HuH-7 (cell line): Measurements from ENCODE around the gene PLAU.
"Not testable (repeated sequence)": the region's sequence is repeated elsewhere in the genome, so short reads cannot be mapped to it uniquely, and the experiment has no call there.

Experiments
- DNase-seq: peaks from one replicate; pipeline ENCODE4 v3.0.0; 2011; ENCODE audit warnings: low spot score

Gene PLAU

DNA sequence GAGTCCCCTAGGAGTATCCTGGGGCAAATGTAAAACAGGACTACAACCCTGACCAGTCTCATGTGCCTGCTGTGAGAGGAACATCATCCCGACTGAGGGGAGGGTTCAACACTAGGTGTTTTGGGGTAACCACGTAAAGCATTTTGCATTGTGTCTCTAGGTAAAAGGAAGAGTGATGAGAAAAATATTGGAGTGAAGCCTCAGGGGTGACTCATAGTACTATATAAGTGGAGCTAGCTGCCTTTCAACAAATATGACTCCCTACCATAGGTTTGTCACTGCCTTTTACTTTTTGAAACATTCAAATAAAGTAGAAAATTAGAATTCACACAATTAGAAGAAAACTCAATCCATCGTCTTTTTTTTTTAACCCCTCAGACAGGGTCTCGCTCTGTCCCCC, 34.0 kb upstream of the PLAU start:
- DNase-seq, result no peak

DNA sequence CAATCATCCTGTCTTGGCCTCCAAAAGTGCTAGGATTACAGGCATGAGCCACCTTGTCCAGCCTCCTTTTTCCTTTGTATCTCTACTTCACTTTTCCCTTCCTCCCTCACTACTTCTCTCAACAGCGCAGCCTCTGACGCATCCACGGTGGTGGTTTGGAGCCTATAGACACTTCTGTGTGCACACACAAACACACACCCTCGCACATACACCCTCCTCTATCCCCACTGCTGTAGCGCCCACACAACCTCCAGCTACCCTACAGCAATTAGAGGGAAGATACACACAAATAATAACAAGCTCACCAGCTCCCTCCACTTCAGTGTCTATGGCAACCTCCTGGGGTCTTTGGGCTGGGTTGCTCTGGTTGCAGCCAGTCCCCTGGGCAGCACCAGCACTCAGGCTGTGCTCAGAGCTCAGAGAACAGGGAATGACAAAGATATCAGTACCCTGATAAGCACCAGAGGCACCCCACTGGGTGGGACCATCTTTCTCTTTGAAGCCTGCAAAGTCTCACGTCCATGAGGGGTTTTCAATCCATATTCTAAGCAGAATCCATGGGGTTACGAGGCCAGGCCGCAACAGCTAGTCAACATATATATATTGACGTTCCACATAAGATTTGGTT, 33.3 kb upstream of the PLAU start:
- DNase-seq, result no peak

DNA sequence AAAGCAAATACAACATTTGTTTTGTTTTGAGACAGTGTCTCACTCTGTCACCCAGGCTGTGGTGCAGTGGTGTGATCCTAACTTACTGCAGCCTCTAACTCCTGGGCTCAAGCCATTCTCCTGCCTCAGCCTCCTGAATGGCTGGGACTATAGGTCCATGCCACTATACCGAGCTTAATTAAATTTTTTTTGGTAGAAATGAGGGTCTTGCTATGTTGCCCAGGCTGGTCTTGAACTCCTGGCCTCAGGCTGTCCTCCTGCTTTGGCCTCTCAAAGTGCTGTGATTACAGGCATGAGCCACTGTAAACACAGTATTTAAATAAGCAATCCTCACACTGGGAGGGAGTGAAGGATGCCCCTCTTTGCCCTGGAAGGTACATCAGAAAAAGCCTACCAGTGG, 32.6 kb upstream of the PLAU start:
- no peak for DNase-seq

DNA sequence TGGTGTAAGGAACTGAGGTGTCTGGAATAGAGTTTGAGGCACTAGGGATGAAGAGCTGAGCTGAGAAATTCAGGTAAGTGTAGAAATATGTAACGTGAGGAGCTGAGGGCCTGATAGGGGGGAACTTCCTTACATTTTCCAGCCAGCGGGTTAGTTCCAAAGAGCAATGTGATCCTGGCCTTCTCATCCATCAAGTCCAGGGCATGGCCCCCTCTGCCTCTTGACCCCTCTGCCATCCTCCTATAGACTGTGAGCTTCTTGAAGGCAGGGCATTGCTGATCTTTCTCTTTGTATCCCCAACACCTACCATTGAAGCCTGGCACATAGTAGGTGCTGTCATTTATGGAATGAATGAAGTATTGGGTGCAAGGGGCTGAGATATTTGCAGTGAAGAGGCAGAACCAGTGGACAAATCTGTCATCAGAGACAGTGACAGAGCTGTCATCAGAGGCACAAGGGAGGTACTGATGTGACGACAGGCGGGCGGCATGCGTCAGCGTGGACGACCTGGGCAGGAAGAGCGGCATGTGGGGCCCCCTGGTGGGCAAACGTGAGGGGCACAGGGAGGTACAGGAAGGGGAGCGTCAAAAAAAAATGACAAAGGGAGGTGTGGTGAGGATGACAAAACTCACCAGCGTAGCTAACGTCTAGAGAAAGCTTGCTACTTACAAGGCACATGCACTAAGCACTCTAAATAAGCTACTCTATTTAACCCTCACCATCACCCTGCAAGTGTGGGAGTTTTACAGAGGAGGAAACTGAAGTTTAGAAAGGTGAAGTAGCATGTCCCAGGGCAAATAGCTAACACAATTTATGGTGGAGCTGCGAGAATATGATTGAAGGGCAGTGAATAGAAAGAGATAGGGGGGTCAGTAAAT, 31.4 kb upstream of the PLAU start:
- DNase-seq, result peak; percentile 58

DNA sequence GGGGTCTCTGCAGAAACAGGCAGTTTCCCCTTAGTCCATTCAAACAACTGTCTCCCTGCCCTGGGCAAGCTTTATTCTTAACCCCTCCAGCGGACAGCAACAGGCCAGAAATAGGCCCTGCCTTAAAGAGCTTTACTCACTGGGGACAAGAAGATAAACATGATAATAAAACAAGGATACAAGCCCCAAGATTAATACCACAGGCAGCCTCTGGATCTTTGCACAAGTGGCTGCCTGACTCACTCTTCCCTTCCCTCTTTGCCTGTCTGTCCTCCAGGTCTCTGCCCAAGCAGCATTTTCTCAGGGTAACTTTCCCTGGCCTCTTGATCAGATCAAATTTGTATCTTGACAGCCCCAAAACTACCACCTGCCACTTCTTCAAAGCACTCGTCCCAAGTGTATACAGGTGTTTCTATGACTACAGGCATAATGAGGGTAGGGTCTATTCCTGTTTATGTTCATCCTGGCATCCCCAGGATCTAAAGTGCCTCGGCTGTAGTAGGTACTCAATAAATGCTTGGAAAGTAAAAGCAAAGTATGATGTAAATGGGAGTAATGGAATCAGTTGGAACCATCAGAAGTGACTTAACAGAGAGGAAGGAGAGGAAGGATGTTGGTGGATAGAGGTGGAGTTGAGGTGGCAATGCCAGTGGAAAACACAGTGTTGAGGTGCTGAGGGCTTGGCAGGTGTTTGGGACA, 29.6 kb upstream of the PLAU start:
- no peak for DNase-seq

DNA sequence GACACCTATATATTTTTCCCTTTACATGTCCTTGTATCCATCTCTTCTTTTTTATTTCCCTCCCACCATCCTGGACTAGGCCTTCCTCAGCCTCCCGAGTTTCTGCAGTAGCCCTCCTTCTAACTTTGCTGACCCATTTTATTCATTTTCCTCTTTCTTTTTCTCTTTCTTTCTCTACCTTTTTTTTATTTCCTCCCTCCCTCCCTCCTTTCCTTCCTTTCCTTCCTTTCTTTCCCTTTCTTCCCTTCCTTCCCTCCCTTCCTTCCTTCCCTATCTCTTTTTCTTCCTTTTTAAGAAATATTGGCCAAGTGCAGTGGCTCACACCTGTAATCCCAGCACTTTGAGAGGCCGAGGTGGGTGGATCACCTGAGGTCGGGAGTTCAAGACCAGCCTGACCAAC, 26.9 kb upstream of the PLAU start:
- DNase-seq, result no peak

DNA sequence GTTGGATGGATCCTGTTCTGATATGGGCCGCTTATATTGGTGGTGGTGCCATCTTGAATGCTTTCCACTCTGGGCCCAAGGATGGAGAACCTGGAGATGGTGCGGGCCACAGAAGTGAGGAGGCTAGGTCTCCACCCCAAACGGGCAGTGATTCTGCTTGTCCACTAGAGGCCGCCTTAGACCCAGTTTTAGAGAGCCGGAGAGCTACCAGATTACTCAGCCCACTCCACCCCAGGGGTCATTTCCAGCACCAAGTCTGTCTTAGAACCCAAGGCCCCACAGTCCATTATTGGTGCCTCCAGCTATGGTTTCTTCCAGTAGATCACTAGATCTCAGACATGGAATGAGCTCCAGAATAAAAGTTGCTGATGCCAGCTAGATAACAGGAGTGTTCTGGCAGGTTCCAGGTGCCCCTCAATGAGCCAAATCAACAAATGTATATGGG, 24.8 kb upstream of the PLAU start:
- DNase-seq, result peak; percentile 65

DNA sequence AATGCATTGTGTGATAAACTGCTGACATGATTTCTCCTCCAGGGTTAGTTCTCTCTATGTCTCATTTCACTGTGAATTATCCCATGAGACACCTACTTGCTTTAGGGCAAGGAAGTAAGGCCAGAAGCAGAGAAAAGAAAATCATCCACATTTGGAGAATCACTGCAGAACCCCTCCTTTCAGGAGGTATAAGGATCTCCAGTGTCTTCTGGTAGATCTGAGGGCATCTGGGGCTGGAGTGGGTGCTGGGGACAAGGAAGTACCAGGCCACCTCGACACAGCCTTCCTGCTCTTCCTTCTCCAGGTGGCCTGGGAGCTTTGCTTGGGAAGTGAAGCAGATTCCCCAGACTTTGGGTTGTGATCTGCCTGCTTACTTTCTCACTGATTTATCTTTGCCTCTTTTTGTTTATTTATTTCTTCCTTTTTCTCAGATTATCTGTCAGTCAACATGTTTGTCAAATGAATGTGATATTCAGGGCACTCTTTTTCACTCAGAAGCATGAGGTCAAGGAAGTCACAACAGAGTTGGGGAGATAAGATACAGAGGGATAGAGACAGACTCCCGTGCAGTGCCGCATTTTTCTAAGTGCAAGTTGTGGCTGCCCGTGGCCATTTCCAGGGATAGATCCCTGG, 24.2 kb upstream of the PLAU start:
- DNase-seq, result no peak

DNA sequence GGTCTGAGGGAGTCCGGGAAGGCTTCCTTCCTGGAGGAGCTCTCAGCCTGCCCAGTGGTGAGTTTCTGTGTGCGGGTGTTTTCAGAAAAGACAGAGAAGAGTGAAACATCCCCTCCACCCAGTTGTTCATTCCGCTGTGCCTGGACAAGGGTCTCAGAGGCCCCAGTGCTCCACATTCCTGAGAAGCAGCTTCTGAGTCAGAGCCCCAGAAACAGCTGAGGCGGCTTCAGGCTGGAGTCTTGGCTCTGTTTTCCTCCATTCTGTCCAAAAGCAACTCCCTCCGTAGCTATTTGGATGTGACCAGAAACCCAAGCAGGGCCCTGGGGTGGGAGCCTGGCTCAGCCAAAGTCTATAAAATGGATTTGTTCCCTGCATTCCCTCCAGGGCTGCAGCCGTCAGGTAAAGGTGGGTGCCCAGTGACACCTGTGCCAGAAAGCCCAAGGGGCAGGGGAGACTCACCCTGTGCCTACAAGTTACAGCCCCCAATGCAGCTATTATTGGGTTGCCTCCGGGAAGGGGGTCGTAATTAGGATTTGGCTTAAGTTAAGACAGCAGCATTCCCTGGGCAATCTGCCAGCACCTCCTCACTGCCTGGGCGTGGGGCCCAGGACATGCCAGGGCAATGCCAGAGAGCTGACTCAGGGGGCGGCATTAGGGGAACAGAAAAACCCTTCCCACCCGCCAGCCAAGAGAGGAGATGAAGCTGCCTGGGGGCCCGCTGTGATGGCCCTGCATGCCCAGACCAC, 23.5 kb upstream of the PLAU start:
- no peak for DNase-seq

DNA sequence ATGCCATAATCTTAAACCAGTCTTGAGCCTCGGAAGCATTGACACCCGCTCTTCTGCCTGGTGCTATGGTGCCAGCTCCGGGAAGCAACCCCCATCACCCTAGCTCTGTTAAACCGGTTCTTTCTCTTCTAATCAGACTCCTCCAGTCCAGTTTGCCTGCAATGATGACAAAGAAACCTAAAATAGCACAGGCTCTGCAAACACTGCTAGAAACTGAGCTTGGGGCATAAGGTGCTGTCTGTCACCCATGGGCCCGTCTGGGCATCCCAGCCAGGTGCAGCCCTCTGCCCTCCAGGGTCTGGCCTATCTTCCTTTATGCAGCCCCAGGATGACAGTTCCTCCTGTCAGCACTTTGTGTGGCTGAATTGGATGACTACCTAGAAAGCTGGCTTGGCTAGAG, 22.4 kb upstream of the PLAU start:
- no peak for DNase-seq

DNA sequence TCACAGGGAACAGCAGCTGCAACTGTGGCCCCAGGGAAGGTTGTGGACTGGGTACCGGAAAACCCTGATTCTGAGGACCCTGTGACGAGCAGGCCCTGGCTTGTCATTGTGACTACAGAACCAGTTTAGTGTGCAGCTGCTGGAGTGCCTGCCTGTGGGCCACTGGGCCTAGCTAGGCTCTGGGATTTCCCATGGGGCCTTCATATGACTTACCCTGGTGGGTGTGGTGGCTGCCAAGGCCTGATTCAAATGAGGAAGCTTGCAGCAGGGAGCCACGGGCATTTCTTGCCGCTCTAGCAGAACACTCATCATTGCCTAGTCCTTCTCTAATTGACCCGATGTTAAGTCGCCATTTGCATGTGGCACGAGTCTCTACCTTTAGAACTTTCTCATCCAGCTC, 21.9 kb upstream of the PLAU start:
- no peak for DNase-seq

DNA sequence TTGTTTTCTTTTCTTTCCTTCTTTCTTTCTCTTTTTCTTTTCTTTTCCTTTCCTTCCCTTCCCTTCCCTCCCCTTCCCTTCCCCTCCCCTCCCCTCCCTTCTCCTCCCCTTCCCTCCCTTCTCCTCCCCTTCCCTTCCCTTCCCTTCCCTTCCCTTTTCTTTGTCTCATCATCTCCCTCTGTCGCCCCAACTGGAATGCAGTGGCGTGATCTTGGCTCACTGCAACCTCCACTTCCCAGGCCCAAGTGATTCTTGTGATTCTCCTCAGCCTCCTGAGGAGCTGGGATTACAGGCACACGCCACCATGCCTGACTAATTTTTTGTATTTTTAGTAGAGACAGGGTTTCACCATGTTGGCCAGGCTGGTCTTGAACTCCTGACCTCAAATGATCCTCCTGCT, 21.5 kb upstream of the PLAU start:
- not testable (repeated sequence) for DNase-seq

DNA sequence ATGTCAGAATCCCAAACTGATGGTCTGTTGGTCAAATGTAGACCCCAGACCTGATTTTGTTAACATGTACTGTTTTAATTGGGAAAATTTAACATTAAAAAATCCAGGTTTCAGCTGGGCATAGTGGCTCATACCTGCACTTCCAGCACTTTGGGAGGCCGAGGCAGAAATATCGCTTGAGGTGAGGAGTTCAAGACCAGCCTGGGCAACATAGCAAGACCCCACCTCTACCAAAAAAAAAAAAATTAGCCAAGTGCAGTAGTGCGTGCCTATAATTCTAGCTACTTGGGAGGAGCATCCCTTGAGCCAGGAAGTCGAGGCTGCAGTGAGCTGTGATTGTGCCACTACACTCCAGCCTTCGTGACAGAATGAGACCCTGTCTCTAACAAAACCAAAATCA, 20.7 kb upstream of the PLAU start:
- no peak for DNase-seq

DNA sequence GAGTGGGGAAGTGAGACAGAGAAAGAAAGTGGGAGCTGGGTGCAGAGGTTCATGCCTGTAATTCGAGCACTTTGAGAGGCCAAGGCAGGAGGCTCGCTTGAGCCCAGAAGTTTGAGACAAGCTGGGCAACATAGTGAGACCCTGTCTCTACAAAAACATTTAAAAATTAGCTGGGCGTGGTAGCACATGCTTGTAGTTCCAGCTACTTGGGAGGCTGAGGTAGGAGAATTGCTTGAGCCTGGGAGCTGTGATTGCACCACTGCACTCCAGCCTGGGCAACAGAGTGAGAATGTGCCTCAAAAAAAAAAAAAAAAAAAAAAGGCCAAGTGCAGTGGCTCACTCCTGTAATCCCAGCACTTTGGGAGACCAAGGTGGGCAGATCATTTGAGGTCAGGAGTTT, 20.1 kb upstream of the PLAU start:
- DNase-seq, result not testable (repeated sequence)

DNA sequence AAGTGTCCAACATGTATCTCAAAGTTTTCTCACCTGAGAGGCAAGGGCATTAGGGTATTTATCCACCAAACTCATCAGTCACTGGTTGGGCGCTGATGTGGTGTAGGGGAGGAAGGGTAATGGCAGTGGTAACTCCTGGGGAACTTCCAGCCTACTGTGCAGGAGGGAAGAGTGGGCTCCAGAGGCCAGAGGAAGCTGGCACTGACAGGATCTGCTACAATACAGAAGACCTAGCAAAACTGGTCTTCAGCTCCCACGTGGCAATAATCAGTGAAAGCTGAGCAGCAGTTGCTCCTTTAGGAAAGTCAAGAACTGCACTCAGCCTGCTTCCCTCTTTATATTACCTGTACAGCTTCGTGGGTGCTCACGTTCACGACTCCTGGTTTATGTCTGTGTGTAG, 19.4 kb upstream of the PLAU start:
- no peak for DNase-seq

DNA sequence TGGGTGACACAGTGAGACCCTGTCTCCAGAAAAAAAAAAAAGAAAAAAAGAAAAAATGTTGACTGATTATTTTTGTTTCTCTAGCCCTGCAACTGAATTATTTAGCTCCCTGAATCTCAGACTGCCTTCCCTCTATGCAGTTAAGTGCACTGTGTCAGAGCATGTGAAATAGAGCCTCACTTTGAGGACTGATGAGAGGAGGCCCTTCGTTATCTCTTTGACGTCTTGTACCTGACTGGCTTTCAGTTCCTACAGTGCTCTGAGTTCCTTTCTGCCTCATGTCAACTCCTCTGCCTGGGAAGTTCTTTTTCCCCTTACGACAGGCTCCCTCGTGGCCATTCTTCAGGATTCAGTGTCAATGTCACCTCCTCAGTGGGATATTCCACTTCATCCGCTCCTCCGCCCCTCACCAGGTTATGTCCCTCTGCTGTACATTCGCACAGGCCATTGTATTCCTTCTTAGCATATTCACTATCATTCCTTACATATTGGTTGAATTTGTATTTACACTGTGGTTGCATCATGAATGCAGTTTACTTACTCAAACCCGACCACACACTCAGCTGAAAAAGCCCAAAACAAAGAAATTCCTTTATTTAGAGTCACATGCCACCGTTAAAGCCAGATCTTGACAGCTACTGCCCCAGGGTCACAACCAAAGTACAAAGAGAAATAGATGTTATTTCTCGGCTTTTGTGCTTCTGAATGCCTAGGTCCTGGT, 18.5 kb upstream of the PLAU start:
- DNase-seq, result no peak

DNA sequence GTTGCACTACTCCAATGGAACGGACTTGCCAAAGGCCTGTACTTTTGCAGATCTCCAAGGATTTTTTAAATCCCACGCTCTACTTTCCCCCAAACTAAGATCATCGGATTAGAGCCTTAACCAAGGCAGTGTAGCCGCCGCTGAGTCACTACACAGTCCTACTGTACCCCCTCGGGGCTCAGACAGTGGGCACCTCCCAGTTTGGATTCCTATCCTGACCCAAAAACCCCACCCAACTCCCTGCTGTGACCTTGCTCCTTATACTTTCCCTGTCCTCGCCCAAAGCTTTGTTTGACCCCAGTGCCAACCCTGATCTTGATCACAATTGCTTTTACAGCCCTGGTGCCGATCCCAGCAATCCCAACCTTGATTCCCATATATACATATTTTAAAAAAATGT, 17.5 kb upstream of the PLAU start:
- no peak for DNase-seq

DNA sequence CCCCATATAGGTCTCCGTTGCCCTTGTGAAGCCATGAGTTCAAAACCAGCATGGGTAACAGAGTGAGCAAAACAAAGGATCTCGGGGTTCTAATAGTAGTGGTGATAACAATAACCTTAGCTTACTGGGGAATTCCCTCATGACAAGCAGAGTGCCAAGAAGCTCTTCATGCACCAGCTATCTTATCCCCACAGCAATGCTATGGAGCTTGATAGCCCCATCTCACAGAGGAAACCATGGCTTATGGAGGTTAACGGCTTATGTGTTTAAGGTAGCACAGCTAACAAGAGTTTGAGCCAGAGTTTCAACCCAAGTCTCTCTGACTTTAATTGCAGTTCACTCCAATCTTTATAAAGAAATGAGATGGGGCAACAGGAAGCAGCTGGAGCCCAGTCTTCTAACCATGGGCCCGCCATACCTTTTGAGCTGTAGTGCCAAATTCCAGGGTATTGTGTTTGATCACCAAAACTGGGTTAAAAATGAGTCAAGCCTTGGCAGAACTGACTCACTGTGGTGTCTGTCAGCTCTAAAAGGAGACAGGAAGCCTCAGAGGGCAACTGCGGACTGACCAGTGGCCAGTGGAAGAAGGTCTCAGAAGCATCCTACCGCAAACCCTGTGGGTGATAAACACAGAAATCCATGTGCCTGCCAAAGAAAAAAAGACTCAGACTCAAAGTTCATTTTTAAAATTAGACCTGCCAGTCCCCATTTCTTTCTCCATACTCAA, 16.5 kb upstream of the PLAU start:
- DNase-seq, result no peak

DNA sequence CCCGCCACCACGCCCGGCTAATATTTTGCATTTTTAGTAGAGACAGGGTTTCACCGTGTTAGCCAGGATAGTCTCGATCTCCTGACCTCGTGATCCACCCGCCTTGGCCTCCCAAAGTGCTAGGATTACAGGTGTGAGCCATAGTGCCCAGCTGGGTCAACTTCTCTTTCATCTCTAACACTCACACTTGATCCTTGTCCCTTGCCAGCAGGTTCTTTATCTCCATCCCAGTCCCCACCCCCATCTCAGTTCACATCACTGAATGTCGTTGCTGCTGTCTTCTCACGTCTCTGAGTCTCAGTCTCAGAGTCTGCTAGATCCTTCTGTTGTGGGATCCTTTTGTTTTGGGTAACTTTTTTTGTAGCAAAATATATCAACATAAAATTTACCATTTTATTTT, 15.6 kb upstream of the PLAU start:
- DNase-seq, result not testable (repeated sequence)

DNA sequence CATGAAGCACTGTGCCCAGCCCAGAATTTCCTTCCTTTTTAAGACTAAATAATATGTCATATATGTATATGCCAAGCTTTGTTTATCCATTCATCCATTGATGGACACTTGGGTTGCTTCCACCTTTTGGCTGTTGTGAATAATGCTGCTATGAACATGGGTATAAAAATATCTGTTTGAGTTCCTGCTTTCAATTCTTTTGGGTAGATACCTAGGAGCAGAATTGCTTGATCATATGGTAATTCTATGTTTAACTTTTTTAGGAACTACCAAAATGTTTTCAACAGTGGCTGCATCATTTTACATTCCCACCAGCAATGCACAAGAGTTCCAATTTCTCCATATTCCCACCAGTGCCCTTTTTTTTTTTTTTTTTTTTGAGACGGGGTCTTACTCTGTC, 13.2 kb upstream of the PLAU start:
- no peak for DNase-seq
